BLaER1 treated with 17β-estradiol and CSF1 and Interleukin-3, amounts not matched to agents 10 nM and 100 nM (cell line): ENCODE measurements around the gene STARD5.

Source experiments
- H3K27ac ChIP-seq, 11 experiments: shearing (Covaris generic); formaldehyde crosslinking; 2 replicates each; pipeline ENCODE4 v1.8.1; 2022
- H3K27me3 ChIP-seq, 11 experiments: shearing (Covaris generic); formaldehyde crosslinking; 2 replicates each; pipeline ENCODE4 v1.8.1; 2022
- H3K36me3 ChIP-seq, 11 experiments: shearing (Covaris generic); formaldehyde crosslinking; 2 replicates each; pipeline ENCODE4 v1.8.1; 2022
- H3K4me1 ChIP-seq, 10 experiments: shearing (Covaris generic); formaldehyde crosslinking; 2 replicates each; pipeline ENCODE4 v1.8.1; 2022
- H3K4me2 ChIP-seq, 11 experiments: shearing (Covaris generic); formaldehyde crosslinking; 2 replicates each; pipeline ENCODE4 v1.8.1; 2022
- H3K4me3 ChIP-seq, 10 experiments: shearing (Covaris generic); formaldehyde crosslinking; 2 replicates each; pipeline ENCODE4 v1.8.1; 2022
- H3K9ac ChIP-seq, 11 experiments: shearing (Covaris generic); formaldehyde crosslinking; 2 replicates each; pipeline ENCODE4 v1.8.1; 2022
- H3K9me3 ChIP-seq, 11 experiments: shearing (Covaris generic); formaldehyde crosslinking; replicated peaks in 1 of 11; 2 replicates each; pipeline ENCODE4 v1.8.1; 2022
- H4K20me1 ChIP-seq, 11 experiments: shearing (Covaris generic); formaldehyde crosslinking; 2 replicates each; pipeline ENCODE4 v1.8.1; 2022
- Cebpa-rat ChIP-seq, 11 experiments: shearing (Covaris generic); IDR thresholded peaks; 2 replicates each; pipeline ENCODE4 v1.8.1; 2022

STARD5 gene

GRCh38 chr15:81317642-81318017 is 6.3 kb downstream of the STARD5 start:
- no peak overlapping the region for H3K9ac ChIP-seq
- no peaks in the 10 kb centered on the region; a peak in 1 of 22 replicates for H4K20me1 ChIP-seq
- TF ChIP-seq Cebpa-rat (IDR thresholded peaks at IDR 0.05): no peak
- no peak overlapping the region for H3K4me3 ChIP-seq
- peaks cover 22 to 77% (median 45%) of the 10 kb centered on the region in 11 experiments; a peak in 19 of 22 replicates for H3K36me3 ChIP-seq
- no peaks in the 10 kb centered on the region for H3K27me3 ChIP-seq
- H3K9me3 ChIP-seq: no peaks in the 10 kb centered on the region
- H3K4me1 ChIP-seq: peaks cover 6 to 28% (median 17%) of the 10 kb centered on the region in 10 experiments
- H3K4me2 ChIP-seq: no peak overlapping the region
- H3K27ac ChIP-seq: no peak overlapping the region

- Histone ChIP-seq H3K27me3 (no peaks in the 10 kb centered on the region), H4K20me1 (peaks cover 0 to 3% (median 0%) of the 10 kb centered on the region in 11 experiments; a peak in 1 of 22 replicates), H3K4me1 (peaks cover 18 to 37% (median 26%) of the 10 kb centered on the region in 10 experiments), H3K4me2 (no peak overlapping the region), H3K27ac (no peak overlapping the region), H3K9me3 (no peaks in the 10 kb centered on the region), H3K9ac (no peak overlapping the region; a peak in 1 of 22 replicates), H3K36me3 (peaks cover 22 to 76% (median 45%) of the 10 kb centered on the region in 11 experiments; a peak in 20 of 22 replicates), H3K4me3 (no peak overlapping the region)
- TF ChIP-seq Cebpa-rat (IDR thresholded peaks at IDR 0.05): no peak
Observed at GRCh38 chr15:81316267-81316666, 7.7 kb downstream of the STARD5 start.

DNA sequence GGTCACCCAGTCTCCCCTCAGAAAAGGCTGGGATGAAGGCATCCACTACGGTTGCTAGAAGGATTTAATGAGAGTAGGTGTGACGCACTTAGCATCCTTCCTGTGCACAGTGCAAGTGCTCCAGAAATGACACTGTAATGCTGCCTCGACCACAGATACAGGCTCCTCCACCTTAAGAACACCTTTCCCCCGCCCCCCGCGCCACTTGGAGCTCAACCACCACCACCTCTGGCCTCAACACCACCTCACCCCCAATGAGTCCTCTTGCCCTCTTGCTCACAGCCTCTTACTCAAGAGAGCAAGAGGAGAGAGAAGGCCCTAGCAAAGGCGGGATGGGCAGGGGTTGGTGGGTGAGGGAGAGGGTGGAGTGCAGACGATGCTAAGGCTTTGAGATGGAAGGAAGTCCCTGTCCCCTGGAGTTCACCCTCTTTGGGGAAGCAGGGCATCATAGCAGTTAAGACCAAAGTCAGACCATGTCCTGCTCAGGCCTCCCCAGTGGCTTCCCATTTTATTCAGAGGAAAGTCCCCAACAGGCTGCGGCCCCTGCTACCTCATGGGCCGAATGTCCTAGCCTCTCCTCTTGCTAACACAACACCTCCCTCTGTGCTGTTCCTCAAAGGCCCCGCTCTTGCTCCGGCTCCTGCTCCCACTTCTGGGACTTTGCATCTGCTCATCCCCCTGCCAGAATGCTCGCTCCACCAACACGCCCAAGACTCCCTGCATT is 8.3 kb downstream of the STARD5 start:
- no peak overlapping the region for H3K4me2 ChIP-seq
- peaks cover 18 to 43% (median 33%) of the 10 kb centered on the region in 10 experiments for H3K4me1 ChIP-seq

DNA sequence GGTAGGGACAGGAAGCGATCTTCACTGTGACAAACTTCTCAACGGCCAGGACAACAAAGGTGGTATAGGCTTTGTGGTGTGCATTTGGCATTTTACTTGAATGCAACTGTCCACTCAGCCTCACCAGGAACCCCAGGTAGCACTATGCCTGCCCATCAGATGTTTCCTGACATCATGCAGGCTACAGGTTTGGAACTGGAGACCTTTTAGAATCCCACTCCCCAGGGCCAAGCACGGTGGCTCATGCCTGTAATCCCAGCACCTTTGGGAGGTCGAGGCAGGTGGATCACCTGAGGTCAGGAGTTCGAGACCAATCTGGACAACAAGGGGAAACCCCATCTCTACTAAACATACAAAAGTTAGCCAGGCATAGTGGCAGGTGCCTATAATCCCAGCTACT is 9.6 kb downstream of the STARD5 start:
- no peak for TF ChIP-seq Cebpa-rat (IDR thresholded peaks at IDR 0.05)
- peaks cover 0 to 4% (median 0%) of the 10 kb centered on the region in 11 experiments; a peak in 1 of 22 replicates for H4K20me1 ChIP-seq
- H3K4me3 ChIP-seq: no peak overlapping the region
- no peaks in the 10 kb centered on the region for H3K9me3 ChIP-seq
- H3K27ac ChIP-seq: no peak overlapping the region
- no peak overlapping the region for H3K9ac ChIP-seq
- peak overlapping the region in 1 of 11 experiments; percentile 16; a peak in 1 of 22 replicates for H3K4me2 ChIP-seq
- H3K4me1 ChIP-seq: peaks cover 18 to 56% (median 36%) of the 10 kb centered on the region in 10 experiments
- H3K27me3 ChIP-seq: no peaks in the 10 kb centered on the region
- peaks cover 26 to 76% (median 46%) of the 10 kb centered on the region in 11 experiments for H3K36me3 ChIP-seq

More for the DNA sequence above, 8.3 kb downstream of the STARD5 start:
- no peak for TF ChIP-seq Cebpa-rat (IDR thresholded peaks at IDR 0.05)
- H3K36me3 ChIP-seq: peaks cover 22 to 76% (median 45%) of the 10 kb centered on the region in 11 experiments; a peak in 20 of 22 replicates
- 0 out of 22 replicates have a peak overlapping the region, but pooled peaks of 1 of the 11 experiments have one; percentile 2 for H3K27ac ChIP-seq
- H3K4me3 ChIP-seq: no peak overlapping the region
- H3K9ac ChIP-seq: no peak overlapping the region
- no peaks in the 10 kb centered on the region for H3K27me3 ChIP-seq
- H3K9me3 ChIP-seq: no peaks in the 10 kb centered on the region
- H4K20me1 ChIP-seq: peaks cover 0 to 4% (median 0%) of the 10 kb centered on the region in 11 experiments; a peak in 1 of 22 replicates

DNA sequence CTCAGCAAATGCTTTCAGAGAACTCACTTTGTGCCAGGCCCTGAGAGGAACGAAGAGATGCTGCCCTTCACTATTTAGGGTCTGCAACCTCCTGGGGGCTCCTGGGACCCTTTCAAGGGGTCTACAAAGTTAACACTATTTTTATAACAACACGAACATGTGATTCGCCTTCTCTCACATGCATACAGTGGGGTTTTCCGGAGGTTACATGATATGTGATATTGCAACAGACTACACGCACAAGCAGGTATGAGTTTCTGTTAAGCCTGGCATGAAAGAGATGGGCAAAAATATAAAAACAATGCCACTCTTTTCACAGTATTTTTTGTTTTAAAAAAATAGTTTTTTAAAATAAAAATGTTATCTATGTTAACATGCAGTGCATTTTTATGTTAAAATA is 10.3 kb downstream of the STARD5 start:
- Histone ChIP-seq H3K9me3 (no peaks in the 10 kb centered on the region), H3K27ac (peak overlapping the region in 8 of 11 experiments; percentile 66 to 88 (median 74); a peak in 11 of 22 replicates), H4K20me1 (peaks cover 0 to 4% (median 0%) of the 10 kb centered on the region in 11 experiments; a peak in 1 of 22 replicates), H3K4me1 (peaks cover 18 to 58% (median 36%) of the 10 kb centered on the region in 10 experiments), H3K27me3 (no peaks in the 10 kb centered on the region), H3K9ac (no peak overlapping the region), H3K4me2 (peak overlapping the region in 6 of 11 experiments; percentile 80 to 90 (median 84); a peak in 9 of 22 replicates), H3K4me3 (no peak overlapping the region), H3K36me3 (peaks cover 33 to 76% (median 47%) of the 10 kb centered on the region in 11 experiments)
- no peak for TF ChIP-seq Cebpa-rat (IDR thresholded peaks at IDR 0.05)

DNA sequence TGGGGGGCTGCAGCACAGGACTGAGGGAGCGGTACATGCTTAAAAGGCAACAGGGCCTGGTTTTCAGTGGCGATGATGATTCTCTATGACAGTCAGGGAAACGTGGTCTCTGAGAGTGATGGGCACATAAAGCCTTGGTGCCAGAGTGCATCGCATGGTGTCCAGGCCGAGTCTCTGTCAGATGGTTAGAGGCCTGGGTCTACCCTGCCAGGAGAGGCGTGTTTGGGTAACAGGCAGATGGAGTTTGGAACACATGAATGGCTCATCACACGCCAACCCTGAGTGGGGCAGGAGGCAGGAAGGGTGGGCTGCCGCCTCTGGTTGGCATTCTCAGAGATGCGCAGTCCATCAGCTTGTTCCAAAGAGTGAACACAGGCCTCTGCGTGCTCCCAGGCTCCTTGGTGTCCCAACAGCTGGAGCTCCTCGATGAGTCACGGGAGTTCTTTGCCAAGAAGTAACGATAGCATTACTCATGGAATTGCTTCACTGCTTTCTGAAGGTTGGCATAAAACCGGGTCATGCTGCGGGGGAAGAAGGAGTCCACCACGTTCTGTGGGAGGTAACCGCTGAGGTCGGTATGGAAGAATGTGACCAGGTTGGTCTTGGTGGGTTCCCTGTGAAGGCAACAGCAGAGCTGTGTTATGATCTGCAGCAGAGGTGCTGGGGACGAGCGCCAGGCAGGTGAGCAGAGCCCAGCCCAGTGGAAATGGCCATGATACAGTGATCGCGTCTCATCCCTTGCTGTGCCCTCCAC is 11.0 kb downstream of the STARD5 start:
- H3K27ac ChIP-seq: peak overlapping the region; percentile 55 to 88 (median 72); a peak in 19 of 22 replicates
- TF ChIP-seq Cebpa-rat (IDR thresholded peaks at IDR 0.05): peak in 2 of 11 experiments; percentile 14 to 49; a peak in 3 of 22 replicates
- peak overlapping the region in 7 of 11 experiments; percentile 15 to 67 (median 62); a peak in 9 of 22 replicates for H3K9ac ChIP-seq
- H3K9me3 ChIP-seq: no peaks in the 10 kb centered on the region
- peaks cover 0 to 4% (median 0%) of the 10 kb centered on the region in 11 experiments; a peak in 1 of 22 replicates for H4K20me1 ChIP-seq
- H3K4me3 ChIP-seq: no peak overlapping the region
- H3K4me1 ChIP-seq: peaks cover 18 to 58% (median 36%) of the 10 kb centered on the region in 10 experiments
- H3K27me3 ChIP-seq: no peaks in the 10 kb centered on the region
- peaks cover 37 to 76% (median 49%) of the 10 kb centered on the region in 11 experiments for H3K36me3 ChIP-seq
- peak overlapping the region; percentile 72 to 90 (median 83) for H3K4me2 ChIP-seq

GRCh38 chr15:81311752-81312464 is 12.0 kb downstream of the STARD5 start:
- Histone ChIP-seq H3K4me3 (0 out of 20 replicates have a peak overlapping the region, but pooled peaks of 1 of the 10 experiments have one; percentile 5), H3K9ac (peak overlapping the region; percentile 17 to 67 (median 57); a peak in 18 of 22 replicates), H3K27ac (peak overlapping the region; percentile 55 to 88 (median 72))

GRCh38 chr15:81310480-81310879 is 13.5 kb downstream of the STARD5 start:
- no peak overlapping the region for H3K4me3 ChIP-seq
- peaks cover 18 to 69% (median 34%) of the 10 kb centered on the region in 10 experiments for H3K4me1 ChIP-seq
- no peaks in the 10 kb centered on the region for H3K9me3 ChIP-seq
- peak overlapping the region in 2 of 11 experiments; percentile 16 to 47; a peak in 1 of 22 replicates for H3K9ac ChIP-seq
- H3K27ac ChIP-seq: peak overlapping the region in 7 of 11 experiments; percentile 10 to 88 (median 74); a peak in 10 of 22 replicates
- no peaks in the 10 kb centered on the region for H3K27me3 ChIP-seq
- no peak for TF ChIP-seq Cebpa-rat (IDR thresholded peaks at IDR 0.05)
- H3K36me3 ChIP-seq: peaks cover 53 to 81% (median 63%) of the 10 kb centered on the region in 11 experiments
- peak overlapping the region in 6 of 11 experiments; percentile 80 to 90 (median 85); a peak in 11 of 22 replicates for H3K4me2 ChIP-seq
- H4K20me1 ChIP-seq: peaks cover 0 to 10% (median 0%) of the 10 kb centered on the region in 11 experiments; a peak in 2 of 22 replicates

More at GRCh38 chr15:81311752-81312464, 12.0 kb downstream of the STARD5 start:
- 0 out of 22 replicates have a peak, but pooled peaks cover 0 to 4% (median 0%) of the 10 kb centered on the region in 11 experiments for H4K20me1 ChIP-seq
- H3K27me3 ChIP-seq: no peaks in the 10 kb centered on the region
- no peaks in the 10 kb centered on the region for H3K9me3 ChIP-seq
- peak overlapping the region; percentile 72 to 90 (median 83) for H3K4me2 ChIP-seq
- H3K4me1 ChIP-seq: peaks cover 18 to 58% (median 33%) of the 10 kb centered on the region in 10 experiments
- TF ChIP-seq Cebpa-rat (IDR thresholded peaks at IDR 0.05): no peak
- H3K36me3 ChIP-seq: peaks cover 39 to 76% (median 55%) of the 10 kb centered on the region in 11 experiments
